H1 (cell line): ENCODE data around the gene GSG1L. TPM values are rescaled to one million over a fixed set of nuclear protein-coding genes. Genes with fewer than 3 reads are reported as not detected.

Experiments used
- CTCF ChIA-PET: fragments of 300-600 bp; sonication (Branson Sonifier 250); formaldehyde crosslinking; loops from one replicate; lab custom pipeline; 2021; ENCODE audit not compliant: partially characterized antibody; lab: Charles Lee
- POLR2A ChIA-PET: fragments of 300-600 bp; sonication (Branson Sonifier 250); formaldehyde crosslinking; loops from one replicate; lab custom pipeline; 2021; ENCODE audit warnings: inconsistent platforms; ENCODE audit not compliant: partially characterized antibody; lab: Charles Lee
- DNase-seq, 2 experiments: peaks; one replicate each; pipeline versions ENCODE4 v3.0.0 to v3.0.0-alpha.2; 2010 to 2022; ENCODE audit warnings: low spot score in 2 of 2, low read depth in 1 of 2, mixed read lengths in 1 of 2
- FAIRE-seq: peaks from 2 replicates; lab custom pipeline; 2011; peaks lifted over from hg19 to GRCh38; lab: Jason Lieb, UNC
- H2AFZ ChIP-seq: 2 replicates; pipeline ENCODE4 v1.8.1; 2012; ENCODE audit warnings: low read length, inconsistent platforms
- H2AK5ac ChIP-seq: 2 replicates; pipeline ENCODE4 v1.6.1; 2013; ENCODE audit warnings: low read depth, low read length
- H2BK120ac ChIP-seq: replicated peaks from 2 replicates; pipeline ENCODE3; 2013; ENCODE audit warnings: low read depth, low read length, inconsistent platforms
- H2BK12ac ChIP-seq: 2 replicates; pipeline ENCODE4 v1.6.1; 2013; ENCODE audit warnings: low read depth, low read length
- H2BK15ac ChIP-seq: 2 replicates; pipeline ENCODE4 v1.6.1; 2013; ENCODE audit warnings: low read length
- H2BK20ac ChIP-seq: 2 replicates; pipeline ENCODE4 v1.6.1; 2013; ENCODE audit warnings: low read length
- H2BK5ac ChIP-seq: 2 replicates; pipeline ENCODE4 v1.6.1; 2013; ENCODE audit warnings: low read depth, low read length
- H3K14ac ChIP-seq: 2 replicates; pipeline ENCODE4 v1.6.1; 2013; ENCODE audit warnings: inconsistent platforms; ENCODE audit not compliant: insufficient read length
- H3K18ac ChIP-seq: 2 replicates; pipeline ENCODE4 v1.6.1; 2013; ENCODE audit warnings: low read length; ENCODE audit errors: extremely low read depth
- H3K23ac ChIP-seq: 2 replicates; pipeline ENCODE4 v1.6.1; 2013; ENCODE audit warnings: inconsistent platforms; ENCODE audit not compliant: insufficient read length
- H3K23me2 ChIP-seq: 2 replicates; pipeline ENCODE4 v1.6.1; 2013; ENCODE audit warnings: low read depth, low read length
- H3K27ac ChIP-seq: 2 replicates; pipeline ENCODE4 v1.6.1; 2011; ENCODE audit warnings: low read depth, low read length, inconsistent platforms
- H3K27me3 ChIP-seq, 4 experiments: replicated peaks in 1 of 4; 1 replicate in 1 of 4; 2 replicates in 3 of 4; pipeline versions ENCODE4 v1.6.1 to v1.8.1; 2011 to 2013; ENCODE audit warnings: low read length in 3 of 4, mild to moderate bottlenecking in 3 of 4, inconsistent platforms in 2 of 4, mixed read lengths in 2 of 4, moderate library complexity in 1 of 4; ENCODE audit not compliant: control insufficient read depth in 3 of 4, insufficient read depth in 3 of 4; ENCODE audit errors: extremely low read depth in 1 of 4
- H3K36me3 ChIP-seq, 4 experiments: 2 replicates each; pipeline versions ENCODE4 v1.6.1 to v1.8.1; 2011 to 2013; ENCODE audit warnings: mild to moderate bottlenecking in 4 of 4, low read length in 3 of 4, moderate library complexity in 2 of 4, control low read depth in 1 of 4, inconsistent platforms in 1 of 4; ENCODE audit not compliant: insufficient read depth in 4 of 4, control insufficient read depth in 2 of 4
- H3K4ac ChIP-seq: replicated peaks from 2 replicates; pipeline ENCODE3; 2013; ENCODE audit warnings: low read length, low read depth, mixed read lengths, inconsistent platforms; ENCODE audit not compliant: insufficient read length
- H3K4me1 ChIP-seq, 4 experiments: replicated peaks in 1 of 4; 1 replicate in 1 of 4; 2 replicates in 3 of 4; pipeline versions ENCODE4 v1.6.1 to v1.8.1; 2011 to 2013; ENCODE audit warnings: low read length in 3 of 4, inconsistent platforms in 2 of 4, mixed read lengths in 1 of 4; ENCODE audit not compliant: insufficient read depth in 4 of 4, control insufficient read depth in 3 of 4
- H3K4me2 ChIP-seq, 2 experiments: 2 replicates each; pipeline versions ENCODE4 v1.6.1 to v1.8.1; 2011 to 2013; ENCODE audit warnings: low read depth in 2 of 2, low read length in 2 of 2, control low read depth in 1 of 2, inconsistent platforms in 1 of 2, mild to moderate bottlenecking in 1 of 2; ENCODE audit not compliant: insufficient read depth in 1 of 2
- H3K4me3 ChIP-seq, 4 experiments: fragments of 200-600, 300-600 bp in 1 of 4; sonication (generic), shearing (Covaris generic), sonication (Bioruptor Twin) in 1 of 4; 2 replicates each; pipeline versions ENCODE4 v1.5.1 to v1.8.1; 2011 to 2016; ENCODE audit warnings: low read length in 4 of 4, low read depth in 3 of 4, control low read depth in 2 of 4, inconsistent platforms in 2 of 4, mild to moderate bottlenecking in 2 of 4, mixed read lengths in 1 of 4, moderate library complexity in 1 of 4; ENCODE audit not compliant: insufficient read depth in 2 of 4; ENCODE audit errors: extremely low read depth in 1 of 4
- H3K56ac ChIP-seq: replicated peaks from 2 replicates; pipeline ENCODE3; 2013; ENCODE audit warnings: low read depth, mild to moderate bottlenecking, mixed read lengths, low read length, inconsistent platforms; ENCODE audit not compliant: insufficient read length
- H3K79me1 ChIP-seq: 2 replicates; pipeline ENCODE4 v1.6.1; 2013; ENCODE audit warnings: low read depth, low read length, control low read depth
- H3K79me2 ChIP-seq, 2 experiments: 2 replicates each; pipeline versions ENCODE4 v1.6.1 to v1.8.1; 2012 to 2013; ENCODE audit warnings: low read length in 2 of 2, mild to moderate bottlenecking in 2 of 2, inconsistent platforms in 1 of 2; ENCODE audit not compliant: insufficient read depth in 2 of 2, control insufficient read depth in 1 of 2
- H3K9ac ChIP-seq, 4 experiments: replicated peaks in 1 of 4; 1 replicate in 1 of 4; 2 replicates in 3 of 4; pipeline versions ENCODE4 v1.6.1 to v1.8.1; 2011 to 2013; ENCODE audit warnings: low read depth in 3 of 4, low read length in 3 of 4, control low read depth in 2 of 4, mild to moderate bottlenecking in 2 of 4, moderate library complexity in 2 of 4, inconsistent platforms in 1 of 4; ENCODE audit errors: extremely low read depth in 1 of 4
- H3K9me3 ChIP-seq, 2 experiments: 2 replicates each; pipeline versions ENCODE4 v1.6.1 to v1.8.1; 2012 to 2013; ENCODE audit warnings: mild to moderate bottlenecking in 2 of 2, moderate library complexity in 2 of 2, control low read depth in 1 of 2, inconsistent platforms in 1 of 2, low read depth in 1 of 2, low read length in 1 of 2, mixed read lengths in 1 of 2; ENCODE audit not compliant: insufficient read depth in 2 of 2
- H4K20me1 ChIP-seq, 2 experiments: replicated peaks in 1 of 2; 2 replicates each; pipeline versions ENCODE3 to v1.8.1; 2011 to 2013; ENCODE audit warnings: inconsistent platforms in 2 of 2, low read length in 2 of 2, mild to moderate bottlenecking in 1 of 2; ENCODE audit not compliant: insufficient read depth in 2 of 2, control insufficient read depth in 1 of 2
- H4K5ac ChIP-seq: 2 replicates; pipeline ENCODE4 v1.6.1; 2013; ENCODE audit warnings: low read length, low read depth, mixed read lengths, inconsistent platforms; ENCODE audit not compliant: insufficient read length
- H4K8ac ChIP-seq: 2 replicates; pipeline ENCODE4 v1.8.0; 2013; ENCODE audit warnings: mild to moderate bottlenecking, moderate library complexity, low read length, inconsistent platforms; ENCODE audit not compliant: insufficient read depth; ENCODE audit errors: extremely low read depth
- H4K91ac ChIP-seq: replicated peaks from 2 replicates; pipeline ENCODE3; 2013; ENCODE audit warnings: low read length, mixed read lengths, inconsistent platforms; ENCODE audit not compliant: insufficient read length
- EGR1 ChIP-seq: IDR thresholded peaks from 2 replicates; pipeline ENCODE4 v1.6.1; 2011; ENCODE audit warnings: low read depth, low read length, borderline replicate concordance
- EZH2 ChIP-seq: fragments of 200-600 bp; sonication (generic); IDR thresholded peaks from 2 replicates; pipeline ENCODE4 v1.7.1; 2012; ENCODE audit warnings: low read depth, mild to moderate bottlenecking, moderate library complexity, low read length, inconsistent platforms; ENCODE audit not compliant: severe bottlenecking
- GTF2F1 ChIP-seq: IDR thresholded peaks from 2 replicates; pipeline ENCODE4 v1.6.1; 2012; ENCODE audit warnings: low read depth, low read length, improper control_type of control experiment, borderline replicate concordance
- HDAC2 ChIP-seq, 2 experiments: fragments of 300-600 bp in 1 of 2; sonication (generic) in 1 of 2; IDR thresholded peaks; 2 replicates each; pipeline ENCODE4 v1.6.1; 2011 to 2012; ENCODE audit warnings: low read depth in 2 of 2, low read length in 2 of 2, mild to moderate bottlenecking in 2 of 2, moderate library complexity in 2 of 2, borderline replicate concordance in 1 of 2, inconsistent platforms in 1 of 2
- KDM1A ChIP-seq: fragments of 200-600, 300-600 bp; sonication (generic); IDR thresholded peaks from 2 replicates; pipeline ENCODE4 v1.7.1; 2016; ENCODE audit warnings: mild to moderate bottlenecking, low read length, borderline replicate concordance
- WGBS, 2 experiments: shearing (Covaris generic) in 1 of 2; methylation state at CpG; one replicate each; pipeline versions ENCODE4 v1.1.6 to v1.1.7; 2013 to 2015; ENCODE audit warnings: low lambda C conversion rate in 2 of 2, mixed read lengths in 2 of 2, inconsistent platforms in 1 of 2, low coverage in 1 of 2, missing lambda C conversion rate in 1 of 2; ENCODE audit not compliant: insufficient replicate concordance in 2 of 2, insufficient coverage in 1 of 2, insufficient read length in 1 of 2; ENCODE audit errors: extremely low coverage in 1 of 2, missing lambda C conversion rate in 1 of 2; 5-methylcytosine and 5-hydroxymethylcytosine counted together
- polyA plus RNA-seq, 7 experiments: library from polyadenylated mRNA; depleted of rRNA in 3 of 7; stranded (reverse) in 5 of 7; unstranded in 2 of 7; fragments of >200 nt in 5 of 7; fragments of 200-250 nt in 2 of 7; gene quantifications; 1 replicate in 5 of 7; 2 replicates in 1 of 7; 4 replicates in 1 of 7; pipeline versions ENCODE4 v1.2.1 to v1.2.3, GENCODE V29; 2011 to 2013; ENCODE audit warnings: missing spikeins in 2 of 7, mixed read lengths in 2 of 7
- total RNA-seq: library from RNA; stranded (reverse); fragmentation: NEBNext Ultra II Directional; extraction: Animal tissue kit (Norgen Biotek cat#: 25700); gene quantifications from 2 replicates; pipeline ENCODE4 v1.2.1, GENCODE V29; 2021

GSG1L gene
- total and polyA plus RNA-seq, 2 of the 8 experiments (the other 6 are each of a cell fraction or from before 2014, with no cell fraction given): 0.71 to 1.1 TPM

DNA sequence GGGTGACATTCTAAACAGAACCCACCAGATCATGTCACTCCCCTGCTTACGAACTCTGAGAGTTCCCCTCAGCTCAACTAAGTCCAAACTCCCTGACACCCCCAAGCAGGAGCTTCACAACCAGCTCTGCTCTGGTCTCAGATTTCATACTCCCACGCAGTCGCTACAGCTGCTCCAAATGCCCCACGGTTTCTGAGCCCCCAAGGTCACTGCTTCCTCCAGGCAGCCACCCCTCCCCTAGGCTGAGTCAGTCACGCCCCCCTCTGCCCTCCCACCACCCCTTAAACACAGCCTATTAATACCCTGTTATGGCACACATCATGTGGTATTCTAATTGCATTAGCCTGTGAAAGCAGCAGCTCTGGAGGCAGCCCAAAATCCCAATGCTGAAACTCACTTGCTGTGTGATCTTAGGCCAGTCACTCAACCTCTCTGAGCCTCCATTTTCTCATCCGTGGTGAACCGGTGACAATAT, 51.5 kb downstream of the GSG1L start:
- H4K5ac ChIP-seq: no peak overlapping the region
- no peak overlapping the region for H2BK15ac ChIP-seq
- no peak overlapping the region for H3K4me3 ChIP-seq
- H3K4me1 ChIP-seq: no peaks in the 10 kb centered on the region; a peak in 1 of 7 replicates
- WGBS, 2 experiments: 90% methylated on average over 5 of the region's 7 CpGs; no CpG with 5 or more reads in 1 of the 2 experiments
- no peak overlapping the region for H4K8ac ChIP-seq
- POLR2A ChIA-PET: interaction anchor here (0.6 kb wide), 1 partner anchor 71 kb away, joined by 3 read pairs; no protein-coding TSS in a partner anchor
- no peak overlapping the region for H3K4ac ChIP-seq
- H3K56ac ChIP-seq: no peak overlapping the region
- no peaks in the 10 kb centered on the region for H4K20me1 ChIP-seq
- H2AFZ ChIP-seq: 0 out of 2 replicates have a peak overlapping the region, but pooled peaks have one; percentile 62
- H3K23ac ChIP-seq: no peak overlapping the region
- H3K4me2 ChIP-seq: no peak overlapping the region
- no peaks in the 10 kb centered on the region; a peak in 2 of 7 replicates for H3K27me3 ChIP-seq
- no peaks in the 10 kb centered on the region for H3K9me3 ChIP-seq
- H3K18ac ChIP-seq: no peak overlapping the region
- H3K27ac ChIP-seq: no peak overlapping the region
- H3K9ac ChIP-seq: no peak overlapping the region
- peak; percentile 26; the same call in 1 of the 2 replicates for TF ChIP-seq EGR1
- TF ChIP-seq KDM1A: peak; percentile 88
- TF ChIP-seq GTF2F1: no peak
- TF ChIP-seq HDAC2 (IDR thresholded peaks at IDR 0.05; ENCODE audit: borderline replicate concordance in 1 of 2, low read depth in 2 of 2, low read length in 2 of 2): peak in 1 of 2 experiments; percentile 61; a peak in 1 of 4 replicates
- TF ChIP-seq EZH2: no peak
- H3K79me2 ChIP-seq: no peaks in the 10 kb centered on the region
- H2BK20ac ChIP-seq: no peak overlapping the region
- DNase-seq (no peak), FAIRE-seq (no peak)
- H4K91ac ChIP-seq: no peak overlapping the region
- H3K79me1 ChIP-seq: no peaks in the 10 kb centered on the region
- H2AK5ac ChIP-seq: no peak overlapping the region
- H3K14ac ChIP-seq: no peak overlapping the region
- no peak overlapping the region for H2BK5ac ChIP-seq
- no peak overlapping the region for H2BK120ac ChIP-seq
- CTCF ChIA-PET: interaction anchor here (0.5 to 1.5 kb wide), 2 partner anchors 79 to 176 kb away, joined by 3 to 4 read pairs; no protein-coding TSS in a partner anchor
- no peaks in the 10 kb centered on the region for H3K36me3 ChIP-seq
- no peak overlapping the region for H2BK12ac ChIP-seq
- H3K23me2 ChIP-seq: no peaks in the 10 kb centered on the region
